Stimulated activated naive CD4-positive, alpha-beta T cell treated with Interleukin-2 at 50 U/mL for 16 hours (primary cell): ENCODE data around the gene ZNF77.
A peak's percentile ranks its signal among the peaks of the same experiment; 100 is the strongest.
"Not testable (repeated sequence)": the region's sequence is repeated elsewhere in the genome, so short reads cannot be mapped to it uniquely, and the experiment has no call there.

Experiments
- DNase-seq: peaks from one replicate; lab custom pipeline; 2025; lab: John Stamatoyannopoulos, UW

ZNF77 gene

GRCh38 chr19:2917275-2918184, 27.2 kb downstream of the ZNF77 start:
- DNase-seq = no peak

GRCh38 chr19:2912306-2912705, 32.5 kb downstream of the ZNF77 start:
- DNase-seq = peak; percentile 12

GRCh38 chr19:2906631-2907195, 38.1 kb downstream of the ZNF77 start:
- DNase-seq = no peak

DNA sequence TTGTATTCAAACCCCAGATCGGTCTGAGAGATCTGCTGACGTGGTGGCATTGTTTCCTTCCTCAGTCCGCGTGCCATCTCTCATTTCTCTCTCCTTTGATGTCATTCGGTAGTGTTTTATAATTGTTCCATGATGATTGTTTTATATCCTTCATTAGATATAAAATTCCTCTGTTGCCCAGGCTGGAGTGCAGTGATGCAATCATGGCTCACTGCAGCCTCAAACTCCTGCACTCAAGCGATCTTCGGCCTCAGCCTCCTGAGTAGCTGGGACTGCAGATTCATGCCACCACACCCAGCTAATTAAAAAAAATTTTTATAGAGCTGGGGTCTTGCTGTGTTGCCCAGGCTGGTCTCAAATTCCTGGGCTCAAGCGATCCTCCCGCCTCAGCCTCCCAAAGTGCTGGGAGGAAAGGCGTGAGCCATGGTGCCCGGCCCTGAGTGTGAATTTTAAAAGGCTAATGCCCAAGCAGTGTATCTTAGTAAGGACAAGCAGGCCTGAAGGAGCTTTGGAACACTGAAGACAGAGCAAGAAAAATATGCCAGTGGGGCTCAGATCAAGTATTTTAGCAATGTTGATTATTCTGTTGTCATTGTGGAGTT, 38.8 kb downstream of the ZNF77 start:
- no peak for DNase-seq

DNA sequence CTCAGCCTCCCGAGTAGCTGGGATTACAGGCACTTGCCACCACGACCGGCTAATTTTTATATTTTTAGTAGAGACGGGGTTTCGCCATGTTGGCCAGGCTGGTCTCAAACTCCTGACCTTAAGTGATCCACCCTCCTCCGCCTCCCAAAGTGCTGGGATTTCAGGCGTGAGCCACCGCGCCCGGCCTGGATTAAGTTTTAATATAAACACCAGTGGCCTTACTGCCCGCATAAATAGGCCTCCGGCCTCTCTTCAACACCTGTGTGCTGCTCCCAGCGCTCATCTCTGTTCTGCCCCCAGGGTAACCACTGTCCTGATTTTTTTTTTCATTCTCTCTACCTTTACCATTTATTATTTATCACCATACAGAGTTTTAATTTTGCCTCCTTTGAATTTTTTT, 41.4 kb downstream of the ZNF77 start:
- not testable (repeated sequence) for DNase-seq

DNA sequence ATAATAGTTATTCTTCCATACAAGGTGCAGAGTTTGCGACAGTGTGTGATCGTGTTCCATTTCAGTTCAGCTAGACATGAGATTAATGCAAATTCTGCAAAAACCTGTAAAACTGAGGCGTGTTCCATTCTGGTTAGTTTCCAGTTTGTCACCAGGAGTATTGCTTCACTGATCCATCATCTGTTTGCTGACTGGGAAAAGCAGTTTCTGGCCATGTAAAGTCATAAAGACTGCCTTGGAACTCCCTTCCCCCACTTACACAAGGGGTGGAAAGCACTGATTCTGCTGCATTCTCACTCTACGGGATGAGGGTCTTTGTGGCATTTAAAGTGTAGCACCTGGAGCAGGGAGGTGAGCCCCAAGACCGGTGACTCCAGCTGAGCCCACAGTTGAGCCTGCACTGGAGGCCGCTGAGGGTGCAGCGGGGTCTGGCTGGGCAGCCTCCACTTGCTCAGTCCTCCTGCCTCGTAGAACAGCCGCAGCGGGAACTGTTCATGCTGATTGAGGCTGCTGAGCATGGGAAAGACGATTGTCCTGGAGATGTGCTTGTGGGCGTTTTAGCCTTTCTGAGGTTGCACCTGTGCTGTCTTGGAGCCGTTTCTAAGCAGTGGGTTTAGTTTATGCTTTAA, 42.1 kb downstream of the ZNF77 start:
- DNase-seq = no peak

GRCh38 chr19:2900296-2901252, 44.2 kb downstream of the ZNF77 start, which contains the start of gene ZNF57:
TSS of gene ZNF57 (plus strand) at chr19:2900928. CDS start at chr19:2901046, 118 bp downstream.
- DNase-seq = peak; percentile 100

DNA sequence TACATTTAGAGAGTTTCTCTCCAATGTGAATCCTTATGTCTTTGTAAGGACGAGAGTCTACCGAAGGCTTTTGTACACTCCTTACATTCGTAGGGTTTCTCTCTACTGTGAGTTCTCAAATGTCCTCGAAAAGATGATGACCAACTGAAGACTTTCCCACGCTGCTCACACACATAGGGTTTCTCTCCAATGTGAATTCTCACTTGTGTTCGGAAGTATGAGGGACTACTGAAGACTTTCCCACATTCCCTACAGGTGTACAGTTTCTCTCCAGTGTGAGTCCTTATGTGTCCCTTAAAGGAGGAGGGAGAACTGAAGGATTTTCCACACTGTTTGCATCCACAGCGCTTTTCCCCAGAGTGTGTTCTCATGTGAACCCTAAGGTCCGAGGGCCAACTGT, 48.1 kb downstream of the ZNF77 start:
- DNase-seq = no peak

- DNase-seq = not testable (repeated sequence)
These were observed 54.2 kb downstream of the ZNF77 start for GRCh38 chr19:2890531-2890930.

GRCh38 chr19:2888731-2889224, 56.0 kb downstream of the ZNF77 start:
- DNase-seq = peak; percentile 37

- no peak for DNase-seq
These were observed 57.3 kb downstream of the ZNF77 start for GRCh38 chr19:2887391-2887914.

DNA sequence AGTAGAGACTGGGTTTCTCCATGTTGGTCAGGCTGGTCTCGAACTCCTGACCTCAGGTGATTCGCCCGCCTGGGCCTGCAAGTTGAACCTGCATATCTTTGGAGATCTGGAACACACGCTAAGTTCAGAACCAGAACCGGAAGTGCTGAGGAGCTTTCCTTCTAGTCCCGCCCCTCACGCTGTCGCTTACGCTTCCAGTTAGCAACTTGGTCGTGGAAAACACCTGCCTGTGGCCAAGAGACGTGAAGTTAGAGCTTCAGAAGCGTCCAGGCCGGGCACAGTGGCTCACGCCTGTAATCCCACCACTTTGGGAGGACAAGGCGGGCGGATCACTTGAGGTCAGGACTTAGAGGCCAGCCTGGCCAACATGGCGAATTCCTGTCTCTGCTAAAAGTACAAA, 59.0 kb downstream of the ZNF77 start:
- DNase-seq = no peak

- no peak for DNase-seq
These were observed 60.9 kb downstream of the ZNF77 start for GRCh38 chr19:2883686-2884439.
